PC-3 (cell line): ENCODE results near the gene ACKR2. TPM values are rescaled to one million over a fixed set of nuclear protein-coding genes. Genes with fewer than 3 reads are reported as not detected.

Source experiments
- ATAC-seq: fragments of 200-7000 bp; cut with Tn5 transposase; 2 replicates; pipeline ENCODE4 v1.9.1; 2020; ENCODE audit warnings: mild to moderate bottlenecking, moderate library complexity
- BruUV-seq: library from RNA; stranded (reverse); fragments of 400-500 nt; replicated peaks from 2 replicates; lab custom pipeline; 2021; lab: Mats Ljungman, UMichigan
- CTCF ChIA-PET: fragments of 300-600 bp; sonication (Branson Sonifier 250); formaldehyde crosslinking; loops from one replicate; lab custom pipeline; 2022; ENCODE audit warnings: antibody characterized with exemption; lab: Charles Lee
- POLR2A ChIA-PET: fragments of 300-600 bp; sonication (Branson Sonifier 250); formaldehyde crosslinking; loops from one replicate; lab custom pipeline; 2022; ENCODE audit warnings: antibody characterized with exemption; ENCODE audit not compliant: unreplicated experiment; lab: Charles Lee
- DNase-seq: peaks from one replicate; pipeline ENCODE4 v3.0.0-alpha.2; 2015
- H2AFZ ChIP-seq: fragments of 300-600 bp; sonication (generic); 2 replicates; pipeline ENCODE4 v1.6.0; 2016; ENCODE audit warnings: antibody characterized with exemption, low read length
- H3F3A ChIP-seq: fragments of 300-600 bp; sonication (generic); one replicate; pipeline ENCODE4 v1.6.0; 2017; ENCODE audit warnings: antibody characterized with exemption, low read length, control low read depth, mild to moderate bottlenecking; ENCODE audit not compliant: unreplicated experiment
- H3K27ac ChIP-seq: fragments of 300-600 bp; sonication (generic); 2 replicates; pipeline ENCODE4 v1.5.1; 2016; ENCODE audit warnings: mild to moderate bottlenecking, low read length
- H3K27me3 ChIP-seq: fragments of 300-600 bp; sonication (generic); 2 replicates; pipeline ENCODE4 v1.6.1; 2016; ENCODE audit warnings: low read length, mixed read lengths
- H3K36me3 ChIP-seq: fragments of 300-600 bp; sonication (generic); 2 replicates; pipeline ENCODE4 v1.6.1; 2016; ENCODE audit warnings: low read depth, mixed run types, low read length, mixed read lengths
- H3K4me1 ChIP-seq: fragments of 300-600 bp; sonication (generic); 2 replicates; pipeline ENCODE4 v1.5.1; 2016; ENCODE audit warnings: low read length; ENCODE audit not compliant: insufficient read depth
- H3K4me2 ChIP-seq: fragments of 300-600 bp; sonication (generic); 2 replicates; pipeline ENCODE4 v1.6.0; 2016; ENCODE audit warnings: low read length
- H3K4me3 ChIP-seq: fragments of 300-600 bp; sonication (generic); 2 replicates; pipeline ENCODE4 v1.5.1; 2016; ENCODE audit warnings: mild to moderate bottlenecking, low read length, mixed read lengths
- H3K79me2 ChIP-seq: fragments of 300-600 bp; sonication (generic); 2 replicates; pipeline ENCODE4 v1.6.1; 2017; ENCODE audit warnings: low read length, mixed read lengths
- H3K9ac ChIP-seq: fragments of 300-600 bp; sonication (generic); 2 replicates; pipeline ENCODE4 v1.6.0; 2016; ENCODE audit warnings: mild to moderate bottlenecking, low read length
- H3K9me2 ChIP-seq: fragments of 300-600 bp; sonication (generic); replicated peaks from 2 replicates; pipeline ENCODE4 v1.6.1; 2016; ENCODE audit warnings: mixed run types, low read length, mixed read lengths
- H3K9me3 ChIP-seq: fragments of 300-600 bp; sonication (generic); 2 replicates; pipeline ENCODE4 v1.6.1; 2016; ENCODE audit warnings: low read length, mixed read lengths
- H4K20me1 ChIP-seq: fragments of 300-600 bp; sonication (generic); 2 replicates; pipeline ENCODE4 v1.6.1; 2016; ENCODE audit warnings: low read length, mixed read lengths
- CTCF ChIP-seq: fragments of 300-600 bp; sonication (generic); conservative IDR thresholded peaks from 2 replicates; pipeline ENCODE4 v1.5.1; 2017; ENCODE audit warnings: antibody characterized with exemption, low read depth, mild to moderate bottlenecking, low read length
- EZH2 ChIP-seq: fragments of 300-600 bp; sonication (generic); IDR thresholded peaks from one replicate; pipeline ENCODE4 v1.6.1; 2017; ENCODE audit warnings: antibody characterized with exemption, mild to moderate bottlenecking, low read length; ENCODE audit not compliant: unreplicated experiment
- EZH2phosphoT487 ChIP-seq: fragments of 300-600 bp; sonication (generic); IDR thresholded peaks from 2 replicates; pipeline ENCODE4 v1.6.1; 2018; ENCODE audit warnings: mild to moderate bottlenecking, antibody characterized with exemption, low read length, borderline replicate concordance
- intact Hi-C: fragments of 100-400 bp; cut with micrococcal nuclease; formaldehyde crosslinking; loops from 2 replicates; pipeline ENCODE4 v1.9.0; 2023
- total RNA-seq: library from RNA; depleted of rRNA; stranded (reverse); fragments of >200 nt; gene quantifications from 2 replicates; pipeline ENCODE4 v1.2.3, GENCODE V29; 2014

Gene ACKR2
- total RNA-seq, 1 experiment from 2014 or later: 3.9 TPM

DNA sequence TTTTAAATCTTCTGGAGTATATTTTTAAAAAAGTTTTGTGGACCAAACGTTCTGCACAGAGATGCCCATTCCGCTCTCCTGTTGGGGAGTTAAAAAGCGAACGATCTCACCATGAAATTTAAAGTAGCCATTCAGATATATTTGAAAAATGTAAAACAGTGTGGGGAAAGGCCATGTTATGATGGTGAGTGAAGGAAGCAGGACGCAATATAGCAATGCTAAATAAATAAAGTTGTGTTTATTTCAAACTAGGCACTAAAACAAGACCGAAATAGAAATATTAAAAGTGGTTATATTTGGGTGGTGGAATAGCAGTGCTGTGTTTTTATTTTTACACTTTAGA is 35.9 kb upstream of the ACKR2 start:
- Histone ChIP-seq H3K27me3 (no peaks in the 10 kb centered on the region), H3K9ac (no peak overlapping the region), H3K79me2 (no peaks in the 10 kb centered on the region), H3K4me3 (no peak overlapping the region; the same call in 1 of the 2 replicates), H3K9me3 (no peaks in the 10 kb centered on the region), H3K27ac (no peak overlapping the region), H3K4me2 (0 out of 2 replicates have a peak overlapping the region, but pooled peaks have one; percentile 17), H4K20me1 (no peaks in the 10 kb centered on the region), H3K4me1 (peaks cover 24% of the 10 kb centered on the region), H3K36me3 (no peaks in the 10 kb centered on the region), H3F3A (peaks cover 3% of the 10 kb centered on the region), H3K9me2 (no peaks in the 10 kb centered on the region), H2AFZ (peak overlapping the region; percentile 13; the same call in 1 of the 2 replicates)
- TF ChIP-seq CTCF (no peak), EZH2phosphoT487 (no peak), EZH2 (no peak)
- BruUV-seq: no TSS peak
- intact Hi-C loops: no loop called here
- ChIA-PET CTCF (no interaction called here), POLR2A (interaction anchor here (0.6 kb wide), 1 partner anchor 157 kb away, joined by 3 read pairs; no protein-coding TSS in a partner anchor)
- DNase-seq: no peak
- ATAC-seq: no peak

GRCh38 chr3:42778644-42779043 is 30.6 kb upstream of the ACKR2 start:
- peak; percentile 1; the same call in 1 of the 2 replicates for ATAC-seq
- TF ChIP-seq EZH2phosphoT487 (no peak), CTCF (no peak), EZH2 (no peak)

GRCh38 chr3:42780398-42780797 is 28.8 kb upstream of the ACKR2 start:
- 0 out of 2 replicates have a peak overlapping the region, but pooled peaks have one; percentile 30 for H3K4me2 ChIP-seq
- H3K4me1 ChIP-seq: peaks cover 47% of the 10 kb centered on the region
- no peak for ATAC-seq
- intact Hi-C loops: no loop called here
- no peaks in the 10 kb centered on the region for H3K27me3 ChIP-seq
- no peak overlapping the region for H3K4me3 ChIP-seq
- H3K9me3 ChIP-seq: no peaks in the 10 kb centered on the region
- H3K9ac ChIP-seq: peak overlapping the region; percentile 49
- H3K36me3 ChIP-seq: peaks cover 12% of the 10 kb centered on the region; the same call in 1 of the 2 replicates
- H2AFZ ChIP-seq: no peak overlapping the region
- no peaks in the 10 kb centered on the region for H3K9me2 ChIP-seq
- peaks cover 7% of the 10 kb centered on the region for H3F3A ChIP-seq
- TF ChIP-seq CTCF (no peak), EZH2phosphoT487 (no peak)
- no peak for DNase-seq
- H4K20me1 ChIP-seq: no peaks in the 10 kb centered on the region
- ChIA-PET POLR2A (no interaction called here), CTCF (interaction anchor here (0.7 to 2.0 kb wide), 7 partner anchors 23 to 181 kb away, joined by 3 to 22 read pairs (median 5); no protein-coding TSS in a partner anchor)
- BruUV-seq: no TSS peak
- H3K27ac ChIP-seq: peak overlapping the region; percentile 85
- no peaks in the 10 kb centered on the region; the same call in 1 of the 2 replicates for H3K79me2 ChIP-seq

More at GRCh38 chr3:42778644-42779043, 30.6 kb upstream of the ACKR2 start:
- peak overlapping the region; percentile 57 for H3K9ac ChIP-seq
- ChIA-PET POLR2A (interaction anchor here (0.6 kb wide), 1 partner anchor 51 kb away, joined by 3 read pairs; no protein-coding TSS in a partner anchor), CTCF (interaction anchor here (1.5 to 2.0 kb wide), 4 partner anchors 33 to 61 kb away, joined by 7 to 22 read pairs (median 14); no protein-coding TSS in a partner anchor)
- H3K4me2 ChIP-seq: peak overlapping the region; percentile 31
- intact Hi-C loops: loop anchor here (1.0 to 2.0 kb wide), 2 partner anchors 26 to 42 kb away; partner anchors contain the start of gene HIGD1A
- peaks cover 7% of the 10 kb centered on the region for H3F3A ChIP-seq
- no peak overlapping the region for H2AFZ ChIP-seq
- H3K27me3 ChIP-seq: no peaks in the 10 kb centered on the region
- no peaks in the 10 kb centered on the region for H3K79me2 ChIP-seq
- H4K20me1 ChIP-seq: no peaks in the 10 kb centered on the region
- no TSS peak for BruUV-seq
- H3K27ac ChIP-seq: peak overlapping the region; percentile 85
- H3K4me3 ChIP-seq: no peak overlapping the region
- peak; percentile 47 for DNase-seq
- no peaks in the 10 kb centered on the region for H3K9me2 ChIP-seq
- peaks cover 51% of the 10 kb centered on the region for H3K4me1 ChIP-seq
- H3K9me3 ChIP-seq: no peaks in the 10 kb centered on the region
- H3K36me3 ChIP-seq: peaks cover 8% of the 10 kb centered on the region; the same call in 1 of the 2 replicates
